K562 (cell line): Measurements from ENCODE around the gene RPS6KL1. TPM values are rescaled to one million over a fixed set of nuclear protein-coding genes. Genes with fewer than 3 reads are reported as not detected.
A peak's percentile ranks its signal among the peaks of the same experiment; 100 is the strongest.

Source experiments
- ATF1 ChIP-seq, 2 experiments: fragments of 450-650 bp in 1 of 2; IDR thresholded peaks; 2 replicates each; pipeline ENCODE4 v1.6.1; 2016; ENCODE audit warnings: missing compliant biosample characterization in 1 of 2, missing genetic modification characterization in 1 of 2
- CCNT2 ChIP-seq: IDR thresholded peaks from 2 replicates; pipeline ENCODE4 v1.6.1; 2011; ENCODE audit warnings: borderline replicate concordance, low read depth, mild to moderate bottlenecking, moderate library complexity, mixed read lengths, low read length; ENCODE audit not compliant: insufficient read length; ENCODE audit errors: extremely low read depth
- E2F3 ChIP-seq: fragments of 250-450 bp; sonication (Bioruptor Pico); IDR thresholded peaks from 2 replicates; pipeline ENCODE4 v1.4.0; 2020; ENCODE audit warnings: mild to moderate bottlenecking
- IRF2 ChIP-seq: sonication (generic); formaldehyde crosslinking; IDR thresholded peaks from 2 replicates; pipeline ENCODE4 v1.8.1; 2022; ENCODE audit warnings: mild to moderate bottlenecking, missing genetic modification reagents
- RAD21 ChIP-seq, 2 experiments: fragments of 250-450 bp in 1 of 2; fragments of 450-650 bp in 1 of 2; sonication (Bioruptor Pico) in 1 of 2; formaldehyde crosslinking in 1 of 2; IDR thresholded peaks in 1 of 2; conservative IDR thresholded peaks in 1 of 2; 2 replicates each; pipeline versions ENCODE4 v1.4.0 to v1.8.0; 2020 to 2022; ENCODE audit warnings: mild to moderate bottlenecking in 2 of 2, moderate library complexity in 1 of 2
- SREBF1 ChIP-seq: fragments of 150-350 bp; IDR thresholded peaks from 2 replicates; pipeline ENCODE4 v1.6.1; 2014; ENCODE audit warnings: antibody characterized with exemption, low read depth, low read length, borderline replicate concordance
- USF1 ChIP-seq: sonication (generic); formaldehyde crosslinking; IDR thresholded peaks from 2 replicates; pipeline ENCODE4 v1.9.0; 2022; ENCODE audit warnings: mild to moderate bottlenecking, missing genetic modification reagents
- WHSC1 ChIP-seq: IDR thresholded peaks from one replicate; pipeline ENCODE4 v1.6.1; 2012; ENCODE audit warnings: low read length, control low read depth, inconsistent platforms
- ZBTB11 ChIP-seq, 3 experiments: fragments of 200-800 bp in 1 of 3; fragments of 250-450 bp in 1 of 3; fragments of 450-650 bp in 1 of 3; sonication (Bioruptor Pico) in 1 of 3; sonication (Bioruptor generic) in 1 of 3; formaldehyde crosslinking in 1 of 3; IDR thresholded peaks; 2 replicates each; pipeline versions ENCODE4 v1.6.1 to v1.8.0; 2016 to 2022; ENCODE audit warnings: mild to moderate bottlenecking in 2 of 3, missing genetic modification characterization in 2 of 3, missing compliant biosample characterization in 1 of 3, moderate library complexity in 1 of 3
- ZFX ChIP-seq: sonication (generic); formaldehyde crosslinking; IDR thresholded peaks from 2 replicates; pipeline ENCODE4 v1.8.0; 2022; ENCODE audit warnings: mild to moderate bottlenecking, missing genetic modification reagents, moderate library complexity
- ZNF212 ChIP-seq: fragments of 450-650 bp; formaldehyde crosslinking; IDR thresholded peaks from 2 replicates; pipeline ENCODE4 v1.4.0; 2020; ENCODE audit warnings: mild to moderate bottlenecking
- ZNF384 ChIP-seq: IDR thresholded peaks from 2 replicates; pipeline ENCODE4 v1.6.1; 2012; ENCODE audit warnings: low read depth, low read length, improper control_type of control experiment
- ZNF518B ChIP-seq: fragments of 250-450 bp; sonication (Bioruptor Pico); IDR thresholded peaks from 2 replicates; pipeline ENCODE4 v1.5.0; 2021; ENCODE audit warnings: mild to moderate bottlenecking, moderate library complexity
- ZNF75A ChIP-seq: fragments of 450-650 bp; formaldehyde crosslinking; IDR thresholded peaks from 2 replicates; pipeline ENCODE4 v1.4.0; 2020; ENCODE audit warnings: mild to moderate bottlenecking
- ZSCAN29 ChIP-seq: fragments of 450-650 bp; IDR thresholded peaks from 2 replicates; pipeline ENCODE4 v1.6.1; 2017
- polyA plus RNA-seq, 8 experiments: library from polyadenylated mRNA; depleted of rRNA in 4 of 8; stranded (reverse) in 5 of 8; unstranded in 3 of 8; fragments of >200 nt; fragmentation: Nextera tagmentation in 2 of 8; fragmentation: Illumina TruSeq in 1 of 8; extraction: Ambion mirVana in 2 of 8; extraction: Trizol in 1 of 8; gene quantifications; 2 replicates each; pipeline versions ENCODE4 v1.2.1 to v1.2.3, GENCODE V29; 2011 to 2014; ENCODE audit warnings: inconsistent platforms in 1 of 8, missing spikeins in 1 of 8
- total RNA-seq, 7 experiments: library from RNA; depleted of rRNA in 6 of 7; stranded (reverse); fragments of >200 nt in 6 of 7; fragmentation: Illumina TruSeq in 2 of 7; extraction: Trizol in 2 of 7; gene quantifications; 2 replicates each; pipeline versions ENCODE4 v1.2.1 to v1.2.3, GENCODE V29; 2011 to 2021; ENCODE audit warnings: low replicate concordance in 1 of 7
- TF ChIP-seq, protein P1 (sequence below): fragments of 250-450 bp; sonication (Bioruptor Pico); IDR thresholded peaks from 2 replicates; pipeline ENCODE4 v1.8.0; 2021; ENCODE audit warnings: moderate library complexity, mild to moderate bottlenecking, inconsistent platforms
- TF ChIP-seq, protein P2 (sequence below), 2 experiments: fragments of 200-800 bp in 1 of 2; sonication (Bioruptor generic) in 1 of 2; sonication (generic) in 1 of 2; formaldehyde crosslinking in 1 of 2; IDR thresholded peaks in 1 of 2; conservative IDR thresholded peaks in 1 of 2; 2 replicates each; pipeline versions ENCODE4 v1.5.0 to v1.6.1; 2016 to 2020; ENCODE audit warnings: missing compliant biosample characterization in 1 of 2, missing genetic modification characterization in 1 of 2, missing genetic modification reagents in 1 of 2

RPS6KL1 gene
- total and polyA plus RNA-seq, 9 of the 15 experiments (the other 6 are each of a cell fraction or from before 2014, with no cell fraction given): 0.91 to 15.5 (median 8.1) TPM

GRCh38 chr14:74945261-74945851 is 22.3 kb upstream of the RPS6KL1 start (continued):
- TF ChIP-seq SREBF1 (no peak), ZNF75A (no peak), IRF2 (CRISPR knock-in tag) (no peak), CCNT2 (no peak), ZNF518B (CRISPR knock-in tag) (no peak), ZNF384 (no peak), USF1 (peak; percentile 57; the same call in 1 of the 2 replicates), E2F3 (CRISPR knock-in tag) (no peak), ZFX (CRISPR knock-in tag) (peak; percentile 37; the same call in 1 of the 2 replicates), RAD21 (CRISPR knock-in tag; conservative IDR thresholded peaks at IDR 0.05 in 1 of 2, IDR thresholded peaks at IDR 0.05 in 1 of 2) (peak in 1 of 2 experiments; percentile 32; a peak in 2 of 4 replicates), ATF1 (CRISPR knock-in tag; IDR thresholded peaks at IDR 0.05) (no peak), ATF1 (tag; IDR thresholded peaks at IDR 0.05) (0 out of 2 replicates have a peak, but pooled peaks have one; percentile 18), WHSC1 (no peak), ZSCAN29 (no peak), ZBTB11 (CRISPR knock-in tag; IDR thresholded peaks at IDR 0.05) (no peak), ZNF212 (CRISPR knock-in tag) (no peak)
- TF ChIP-seq, protein P1, sequence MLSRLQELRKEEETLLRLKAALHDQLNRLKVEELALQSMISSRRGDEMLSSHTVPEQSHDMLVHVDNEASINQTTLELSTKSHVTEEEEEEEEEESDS: no peak
- TF ChIP-seq, protein P2, sequence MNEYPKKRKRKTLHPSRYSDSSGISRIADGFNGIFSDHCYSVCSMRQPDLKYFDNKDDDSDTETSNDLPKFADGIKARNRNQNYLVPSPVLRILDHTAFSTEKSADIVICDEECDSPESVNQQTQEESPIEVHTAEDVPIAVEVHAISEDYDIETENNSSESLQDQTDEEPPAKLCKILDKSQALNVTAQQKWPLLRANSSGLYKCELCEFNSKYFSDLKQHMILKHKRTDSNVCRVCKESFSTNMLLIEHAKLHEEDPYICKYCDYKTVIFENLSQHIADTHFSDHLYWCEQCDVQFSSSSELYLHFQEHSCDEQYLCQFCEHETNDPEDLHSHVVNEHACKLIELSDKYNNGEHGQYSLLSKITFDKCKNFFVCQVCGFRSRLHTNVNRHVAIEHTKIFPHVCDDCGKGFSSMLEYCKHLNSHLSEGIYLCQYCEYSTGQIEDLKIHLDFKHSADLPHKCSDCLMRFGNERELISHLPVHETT (CRISPR knock-in tag; conservative IDR thresholded peaks at IDR 0.05 in 1 of 2, IDR thresholded peaks at IDR 0.05 in 1 of 2): no peak
